Mononuclear cell (primary cell): ENCODE data around the gene TRIP13. TPM values are rescaled to one million over a fixed set of nuclear protein-coding genes. Genes with fewer than 3 reads are reported as not detected.
"Not testable (repeated sequence)": the region's sequence is repeated elsewhere in the genome, so short reads cannot be mapped to it uniquely, and the experiment has no call there.

ENCODE experiments used
- H3K27me3 ChIP-seq: 2 replicates; pipeline ENCODE4 v1.6.0; 2011; ENCODE audit warnings: low read length, control low read depth; ENCODE audit not compliant: insufficient read depth
- H3K4me1 ChIP-seq: 2 replicates; pipeline ENCODE4 v1.5.1; 2011; ENCODE audit warnings: mild to moderate bottlenecking, low read length, control low read depth; ENCODE audit not compliant: insufficient read depth
- H3K4me3 ChIP-seq: 2 replicates; pipeline ENCODE4 v1.5.1; 2011; ENCODE audit warnings: mild to moderate bottlenecking, low read length, moderate library complexity
- H3K9me3 ChIP-seq: 2 replicates; pipeline ENCODE4 v1.5.1; 2011; ENCODE audit warnings: low read depth, mild to moderate bottlenecking, control low read depth, low read length
- total RNA-seq: library from RNA; depleted of rRNA; stranded (reverse); fragments of >200 nt; gene quantifications from one replicate; pipeline ENCODE4 v1.2.3, GENCODE V29; 2012

The TRIP13 gene
- total RNA-seq, 1 donor, result 0.21 TPM

DNA sequence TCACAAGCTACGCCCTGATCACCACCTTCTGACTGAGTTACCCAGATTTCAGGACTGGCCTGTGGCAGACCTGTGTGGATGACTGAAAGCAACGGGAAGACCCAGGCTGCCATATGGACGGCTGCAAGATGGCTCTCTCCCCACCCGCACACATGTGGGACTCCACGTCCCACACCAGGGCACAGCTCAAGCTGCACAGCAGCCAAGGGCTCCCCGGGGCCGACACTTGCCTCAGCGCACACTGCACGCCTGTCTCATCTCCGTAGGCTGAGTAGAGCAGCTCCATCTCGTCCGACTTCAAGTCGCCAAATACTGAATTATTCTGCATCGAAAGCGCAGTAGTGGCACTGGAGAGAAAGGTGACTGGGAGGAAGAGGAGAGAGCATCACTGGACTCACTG is 14.6 kb upstream of the TRIP13 start:
- no peaks in the 10 kb centered on the region for H3K9me3 ChIP-seq
- no peaks in the 10 kb centered on the region for H3K27me3 ChIP-seq
- H3K4me1 ChIP-seq, result no peaks in the 10 kb centered on the region

DNA sequence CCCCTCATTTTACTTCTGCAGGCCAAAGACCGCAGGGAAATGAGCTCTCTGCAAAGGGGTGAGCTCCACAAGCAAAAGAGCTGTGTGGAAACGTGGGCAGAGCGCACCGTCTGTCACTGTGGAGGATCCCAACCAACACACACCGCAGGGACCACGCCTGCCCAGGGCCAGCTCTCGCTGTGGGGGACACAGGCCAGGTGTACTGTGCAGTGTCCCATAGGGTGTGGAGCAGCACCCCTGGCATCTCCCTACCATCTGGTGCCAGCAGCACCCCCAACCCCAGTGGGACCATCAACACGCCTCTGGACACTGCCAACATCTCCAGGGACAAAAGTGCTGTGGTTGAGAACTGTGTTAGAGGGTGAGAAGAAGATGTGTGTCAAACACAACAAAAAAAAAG is 14.0 kb upstream of the TRIP13 start:
- H3K4me3 ChIP-seq, H3K27me3 ChIP-seq, H3K4me1 ChIP-seq, H3K9me3 ChIP-seq: not testable (repeated sequence)

More for the DNA sequence above, 14.6 kb upstream of the TRIP13 start:
- H3K4me3 ChIP-seq, result no peak overlapping the region

DNA sequence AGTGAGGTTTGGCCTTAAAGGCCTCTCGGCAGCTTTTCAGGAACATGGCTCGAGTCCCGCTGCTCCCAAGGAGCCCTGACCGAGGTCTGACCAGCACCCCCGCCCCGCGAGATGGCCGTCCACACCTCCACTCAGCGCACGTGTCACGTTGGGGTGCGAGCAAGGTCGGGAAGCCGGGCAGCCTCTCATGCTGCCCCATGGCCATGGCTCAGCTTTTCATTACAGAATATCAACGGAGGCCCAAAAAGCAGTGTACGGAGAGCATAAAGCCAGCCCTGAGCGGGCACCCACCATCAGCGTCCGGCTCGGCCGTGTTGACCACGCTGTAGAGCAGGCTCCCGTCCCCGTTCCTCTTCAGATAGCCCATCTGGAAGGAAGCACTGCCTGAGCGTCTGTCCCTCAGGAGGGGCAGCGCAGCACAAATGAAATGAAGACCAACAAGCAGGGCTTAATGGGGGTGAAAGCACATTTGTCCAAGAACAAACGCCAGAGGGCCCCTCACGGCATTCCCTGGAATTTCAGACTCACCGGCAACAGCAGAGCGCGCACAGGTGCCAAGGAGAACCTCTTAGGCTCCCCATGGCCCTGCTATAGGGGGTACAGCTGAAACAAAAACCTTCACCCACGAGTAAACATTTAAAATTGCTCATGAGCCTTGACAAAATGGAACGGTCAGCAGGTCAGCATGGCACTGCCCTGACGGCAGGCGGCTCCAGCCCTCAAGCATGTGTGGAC is 11.7 kb upstream of the TRIP13 start:
- no peaks in the 10 kb centered on the region for H3K27me3 ChIP-seq
- H3K9me3 ChIP-seq, result no peaks in the 10 kb centered on the region
- H3K4me1 ChIP-seq, result no peaks in the 10 kb centered on the region
- H3K4me3 ChIP-seq, result no peak overlapping the region

DNA sequence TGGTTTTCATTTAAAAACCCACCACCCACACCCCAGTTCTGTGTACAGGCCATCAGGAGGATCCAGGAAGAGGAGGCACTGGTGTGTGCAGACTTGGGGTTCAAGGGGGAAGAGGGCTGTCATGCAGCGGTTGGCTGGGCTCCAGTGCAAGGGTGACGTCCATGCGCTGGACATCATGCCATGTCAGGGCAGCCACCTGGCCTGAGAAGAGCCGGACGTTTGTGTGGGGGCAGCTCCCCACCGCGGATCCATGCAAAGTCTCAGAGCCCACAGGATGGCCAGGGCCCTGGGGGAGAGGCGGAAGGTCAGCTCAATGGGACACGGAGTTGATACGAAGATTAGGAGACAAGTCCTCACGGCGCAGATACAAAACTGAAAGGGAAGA is 11.1 kb upstream of the TRIP13 start:
- H3K4me3 ChIP-seq, result no peak overlapping the region
- no peaks in the 10 kb centered on the region for H3K27me3 ChIP-seq
- no peaks in the 10 kb centered on the region for H3K9me3 ChIP-seq
- H3K4me1 ChIP-seq, result no peaks in the 10 kb centered on the region

DNA sequence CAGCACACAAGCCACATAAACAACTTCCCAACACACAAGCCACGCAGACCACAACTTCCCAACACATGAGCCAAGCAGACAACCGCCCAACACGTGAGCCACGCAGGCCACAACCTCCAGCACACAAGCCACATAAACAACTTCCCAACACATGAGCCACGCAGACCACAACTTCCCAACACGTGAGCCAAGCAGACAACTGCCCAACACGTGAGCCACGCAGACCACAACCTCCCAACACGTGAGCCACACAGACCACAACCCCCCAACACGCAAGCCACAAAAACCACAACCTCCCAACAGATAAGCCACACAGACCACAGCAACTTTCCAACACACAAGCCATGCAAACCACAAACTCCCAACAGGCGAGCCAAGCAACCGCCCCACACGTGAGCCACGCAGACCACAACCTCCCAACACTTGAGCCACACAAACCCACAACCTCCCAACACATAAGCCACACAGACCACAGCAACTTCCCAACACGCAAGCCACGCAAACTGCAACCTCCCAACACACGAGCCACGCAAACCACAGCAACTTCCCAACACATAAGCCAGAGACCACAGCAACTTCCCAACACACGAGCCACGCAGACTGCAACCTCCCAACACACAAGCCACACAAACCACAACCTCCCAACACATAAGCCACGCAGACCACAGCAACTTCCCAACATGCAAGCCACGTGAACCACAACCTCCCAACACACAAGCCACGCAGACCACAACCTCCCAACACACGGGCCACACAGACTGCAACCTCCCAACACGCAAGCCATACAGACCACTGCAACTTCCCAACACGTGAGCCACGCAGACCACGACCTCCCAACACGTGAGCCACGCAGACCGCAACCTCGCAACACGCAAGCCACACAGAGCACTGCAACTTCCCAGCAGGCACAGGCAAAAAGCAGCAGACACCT is 10.2 kb upstream of the TRIP13 start:
- no peak overlapping the region for H3K4me3 ChIP-seq
- H3K9me3 ChIP-seq, result no peaks in the 10 kb centered on the region
- H3K4me1 ChIP-seq, result no peaks in the 10 kb centered on the region
- H3K27me3 ChIP-seq, result no peaks in the 10 kb centered on the region

DNA sequence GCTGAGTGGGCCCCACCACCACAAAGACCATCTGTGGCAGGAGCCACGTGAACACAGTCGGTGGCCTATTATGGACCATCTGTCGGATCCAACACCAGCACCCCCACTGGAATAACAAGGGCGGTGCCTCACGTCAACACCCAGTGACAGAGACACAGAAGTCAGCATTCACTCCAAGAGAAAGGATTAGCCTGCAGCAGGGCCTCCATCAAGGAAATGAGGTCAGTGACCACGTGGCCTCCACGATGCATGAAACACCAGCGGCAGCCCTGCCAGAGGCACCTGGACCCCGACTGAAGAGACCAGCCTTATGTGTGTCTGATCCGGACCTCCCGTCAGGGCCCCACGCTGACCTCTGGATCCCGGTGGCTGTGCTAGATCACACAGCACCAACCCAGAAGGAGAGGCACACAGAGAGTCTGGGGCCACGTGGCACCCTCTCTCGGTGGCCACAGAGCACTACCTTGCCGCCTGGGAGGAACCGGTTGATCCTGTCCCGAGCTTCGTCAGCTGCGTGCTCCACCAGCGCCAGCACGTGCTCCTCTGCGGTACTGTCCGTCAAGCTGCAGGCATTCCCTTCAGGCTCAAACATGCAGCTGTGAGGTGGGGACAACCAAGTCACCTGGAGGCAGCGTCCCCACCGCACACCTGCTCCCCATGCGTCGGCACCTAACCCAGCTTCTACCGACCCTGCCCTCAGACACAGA is 9.1 kb upstream of the TRIP13 start:
- Histone ChIP-seq H3K4me3 (no peak overlapping the region), H3K27me3 (no peaks in the 10 kb centered on the region), H3K9me3 (no peaks in the 10 kb centered on the region), H3K4me1 (no peaks in the 10 kb centered on the region)

DNA sequence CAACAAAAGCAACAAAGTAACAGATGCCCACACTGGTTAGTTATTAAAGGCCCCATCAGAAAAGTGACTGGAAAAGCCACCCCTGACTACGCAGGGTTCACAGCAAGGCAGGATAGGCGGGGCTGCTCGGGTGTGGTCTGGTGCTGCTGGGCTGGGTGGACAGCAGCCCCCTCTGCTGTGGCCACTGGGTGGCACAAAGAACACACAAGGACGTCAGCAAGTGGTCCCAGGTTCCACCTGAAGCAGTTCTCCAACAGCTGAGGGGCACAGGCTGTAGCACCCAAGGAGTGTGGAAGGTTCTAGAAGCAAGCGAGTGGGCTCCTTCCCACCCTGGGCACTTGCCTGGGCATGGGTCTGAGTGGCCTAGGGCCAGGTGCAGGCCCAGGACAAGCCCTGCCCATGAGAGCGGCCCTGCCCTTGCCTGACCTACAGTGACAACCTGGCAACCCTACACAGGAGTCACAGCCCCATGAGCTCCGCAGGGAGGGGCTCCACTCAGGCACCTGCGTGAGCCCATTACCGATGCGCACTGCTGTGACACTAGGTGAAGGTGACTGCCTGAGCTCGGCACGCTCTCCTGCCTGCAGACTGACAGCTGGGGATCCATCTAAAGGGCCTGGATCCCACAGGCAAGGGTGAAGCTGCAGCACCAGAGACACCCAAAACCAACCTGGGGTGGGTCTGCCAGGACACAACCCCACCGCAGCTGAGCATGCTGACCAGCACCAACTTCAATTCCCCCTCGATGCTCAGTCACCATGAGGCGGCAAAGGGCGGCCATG is 8.1 kb upstream of the TRIP13 start:
- Histone ChIP-seq H3K9me3 (no peaks in the 10 kb centered on the region), H3K4me1 (no peaks in the 10 kb centered on the region), H3K4me3 (no peak overlapping the region), H3K27me3 (no peaks in the 10 kb centered on the region)

DNA sequence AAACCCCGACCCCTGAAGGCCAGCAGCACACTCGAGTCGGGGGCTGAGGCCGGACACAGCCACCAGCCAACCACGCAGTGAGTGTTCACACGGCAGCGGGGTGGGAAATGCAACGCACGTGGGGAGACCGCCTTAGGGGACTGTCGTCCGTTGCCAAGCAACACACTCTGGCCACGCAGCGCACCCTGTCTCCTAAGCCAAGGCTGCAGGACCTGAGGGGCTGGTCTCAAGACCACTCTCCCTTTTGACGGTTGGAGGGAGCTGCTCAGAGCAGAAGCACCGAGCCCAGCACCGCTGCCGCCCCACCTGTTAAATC is 7.6 kb upstream of the TRIP13 start:
- no peaks in the 10 kb centered on the region for H3K27me3 ChIP-seq
- no peaks in the 10 kb centered on the region for H3K9me3 ChIP-seq
- H3K4me1 ChIP-seq, result no peaks in the 10 kb centered on the region
- no peak overlapping the region for H3K4me3 ChIP-seq

DNA sequence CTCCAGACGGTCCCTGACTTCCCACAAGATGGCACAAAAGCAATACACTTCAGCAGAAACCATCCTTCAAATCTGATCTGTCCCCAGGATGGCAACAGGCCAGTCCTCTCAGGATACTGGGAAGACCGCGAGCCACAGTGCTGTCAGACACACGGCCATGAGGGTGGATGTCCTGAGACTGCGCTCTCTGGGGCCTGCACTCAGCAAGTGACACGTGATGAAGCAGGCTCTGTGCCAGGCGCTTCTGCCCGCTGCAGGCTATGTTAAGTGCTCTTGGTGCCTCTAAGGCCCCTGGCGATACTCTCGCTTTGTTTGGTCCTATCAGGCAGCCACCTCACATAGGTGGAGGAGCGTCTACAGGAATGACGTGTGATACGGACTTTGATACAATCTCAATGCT is 7.2 kb upstream of the TRIP13 start:
- H3K4me1 ChIP-seq, result no peaks in the 10 kb centered on the region
- no peaks in the 10 kb centered on the region for H3K27me3 ChIP-seq
- H3K9me3 ChIP-seq, result no peaks in the 10 kb centered on the region
- no peak overlapping the region for H3K4me3 ChIP-seq

DNA sequence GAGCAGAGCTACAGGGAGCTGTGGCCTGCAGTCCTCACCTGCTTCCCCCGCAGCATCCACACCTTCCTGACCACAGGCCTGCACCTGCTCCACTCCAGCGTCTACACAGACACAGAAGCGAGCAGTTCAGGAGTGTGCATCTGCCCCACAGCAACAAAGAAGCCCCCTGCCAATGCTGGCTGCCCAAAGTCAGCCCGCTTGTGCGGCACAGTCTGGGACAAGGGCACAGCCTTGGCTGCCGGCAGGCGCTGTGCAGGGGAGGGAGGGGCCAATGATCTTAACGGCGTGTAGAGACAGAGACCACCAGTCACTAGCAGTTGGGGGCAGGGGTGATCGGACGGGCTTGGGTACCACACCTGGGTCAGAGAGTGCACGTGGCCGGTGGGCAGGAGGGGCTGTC is 6.6 kb upstream of the TRIP13 start:
- H3K4me3 ChIP-seq, result no peak overlapping the region
- H3K27me3 ChIP-seq, result no peaks in the 10 kb centered on the region
- no peaks in the 10 kb centered on the region for H3K9me3 ChIP-seq

DNA sequence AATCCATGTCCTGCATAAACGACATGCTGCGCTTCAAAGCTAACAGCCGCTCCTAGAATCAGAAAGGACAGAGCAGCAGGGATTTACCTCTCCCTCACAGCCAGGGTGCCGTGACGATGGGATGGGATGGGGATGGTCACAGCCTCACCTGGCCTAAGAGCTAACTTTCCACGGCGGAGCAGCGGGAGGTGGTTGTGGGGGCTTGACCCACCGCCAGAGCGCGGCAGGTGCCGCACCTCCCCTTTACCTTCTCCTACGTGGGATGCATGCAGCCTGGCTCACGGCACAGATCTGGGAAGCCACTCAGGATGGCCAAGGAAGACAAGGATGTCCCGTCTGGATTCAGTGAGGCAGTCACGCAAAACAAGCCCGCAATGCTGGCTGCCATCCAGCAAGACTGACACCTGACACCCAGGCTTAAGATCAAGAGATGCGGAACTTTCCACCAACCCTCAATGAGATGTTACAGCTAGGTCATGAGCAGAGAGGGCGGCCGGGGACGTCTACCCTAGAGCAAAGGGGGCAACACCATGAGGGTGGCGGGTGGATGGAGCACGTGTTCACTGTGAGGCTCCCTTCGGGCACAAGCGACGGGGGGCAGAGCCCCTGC is 5.9 kb upstream of the TRIP13 start:
- Histone ChIP-seq H3K4me1 (peaks cover 11% of the 10 kb centered on the region), H3K27me3 (no peaks in the 10 kb centered on the region), H3K4me3 (no peak overlapping the region), H3K9me3 (no peaks in the 10 kb centered on the region)

More for the DNA sequence above, 6.6 kb upstream of the TRIP13 start:
- H3K4me1 ChIP-seq, result peaks cover 3% of the 10 kb centered on the region

DNA sequence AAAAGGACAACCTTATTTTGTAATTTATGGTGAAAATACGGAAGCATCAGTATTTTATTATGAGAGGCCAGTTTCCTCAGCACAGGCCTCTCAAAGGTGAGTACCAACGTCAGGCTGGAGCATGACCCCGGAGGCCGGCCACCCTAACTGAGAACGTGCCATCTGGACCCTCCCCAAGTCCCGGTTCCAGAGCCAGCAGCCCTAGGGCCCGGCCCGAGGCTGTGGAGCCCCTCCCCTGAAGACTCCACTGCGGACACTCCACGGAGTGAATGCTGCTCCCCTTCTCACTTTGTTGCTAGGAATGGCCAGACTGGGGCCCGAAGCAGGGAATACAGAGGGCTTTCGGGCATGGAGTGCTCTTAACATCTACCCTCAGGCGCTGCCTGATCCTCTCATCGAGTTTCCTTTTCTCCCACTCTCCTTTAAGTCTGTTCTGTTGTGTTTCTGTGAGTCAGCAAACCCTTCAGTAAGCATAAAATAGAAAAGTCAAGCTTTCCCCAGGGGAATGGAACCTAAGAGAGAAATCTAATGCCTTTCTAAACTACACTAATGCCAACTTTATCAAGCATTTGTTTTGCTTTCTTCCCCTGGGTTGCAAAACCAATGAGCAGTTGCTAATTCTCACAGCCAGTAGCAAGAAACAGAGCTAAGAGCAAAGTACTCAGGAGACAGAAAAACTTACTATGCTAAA is 4.6 kb upstream of the TRIP13 start:
- H3K27me3 ChIP-seq, result no peaks in the 10 kb centered on the region
- peaks cover 17% of the 10 kb centered on the region for H3K4me1 ChIP-seq
- H3K4me3 ChIP-seq, result no peak overlapping the region
- no peaks in the 10 kb centered on the region for H3K9me3 ChIP-seq

DNA sequence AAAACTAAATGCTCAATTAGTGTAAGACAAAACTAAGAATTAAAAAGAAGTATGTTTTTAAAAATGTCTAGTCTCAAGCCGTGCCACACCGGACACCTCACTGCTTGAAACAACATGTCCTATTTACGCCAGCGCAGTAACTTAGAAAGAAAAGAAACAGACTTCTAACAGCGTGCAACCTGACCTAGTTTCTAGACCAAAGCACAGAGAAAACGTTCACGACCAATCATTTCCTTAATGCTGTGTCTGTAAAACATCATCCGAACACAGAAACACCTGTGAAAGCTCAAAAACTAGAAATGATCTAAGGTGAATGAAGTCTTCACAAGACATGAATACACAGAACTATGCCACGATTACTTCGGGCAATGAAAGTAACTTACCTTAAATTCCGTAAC is 4.0 kb upstream of the TRIP13 start:
- Histone ChIP-seq H3K4me3 (no peak overlapping the region), H3K27me3 (no peaks in the 10 kb centered on the region), H3K9me3 (no peaks in the 10 kb centered on the region), H3K4me1 (peaks cover 22% of the 10 kb centered on the region)
